Measurements from ENCODE around the gene SLC46A3. TPM values are rescaled to one million over a fixed set of nuclear protein-coding genes. Genes with fewer than 3 reads are reported as not detected.

Gene SLC46A3
- total RNA-seq, 4 donors from 2014 or later: 6.4 to 65.8 (median 46.5) TPM

- DNase-seq: no peak
- H3K27ac ChIP-seq: no peak overlapping the region
- H3K9me3 ChIP-seq: no peaks in the 10 kb centered on the region
- no peak for TF ChIP-seq CTCF (IDR thresholded peaks at IDR 0.05)
- TF ChIP-seq EP300 (IDR thresholded peaks at IDR 0.05; ENCODE audit: low read depth): no peak
- TF ChIP-seq POLR2A (IDR thresholded peaks at IDR 0.05): no peak
- TF ChIP-seq POLR2AphosphoS5 (IDR thresholded peaks at IDR 0.05): no peak
- no peaks in the 10 kb centered on the region for H3K36me3 ChIP-seq
- H3K4me3 ChIP-seq: no peak overlapping the region
- H3K4me1 ChIP-seq: no peaks in the 10 kb centered on the region
- intact Hi-C loops (cut with DNase I; ENCODE audit: low total_unique reads) (no loop called here), in situ Hi-C loops (cut with MboI; ENCODE audit: low pct_ligation_motif_present in 1 of 4, low pct_unique_long_range_greater_than_20kb in 1 of 4, low sequenced_read_pairs in 3 of 4) (no loop called here)
- WGBS, 2 donors (ENCODE audit: low coverage in 1 of 2): 80 to 87% methylated on average over 1 to 3 of the region's 3 CpGs
- H3K27me3 ChIP-seq: no peaks in the 10 kb centered on the region
These were observed 20.6 kb upstream of the SLC46A3 start for GRCh38 chr13:28739376-28739775.

- no peaks in the 10 kb centered on the region for H3K36me3 ChIP-seq
- no peaks in the 10 kb centered on the region for H3K4me1 ChIP-seq
These were observed 16.8 kb upstream of the SLC46A3 start for GRCh38 chr13:28735481-28736029.

GRCh38 chr13:28734906-28735305, 16.1 kb upstream of the SLC46A3 start:
- no peaks in the 10 kb centered on the region for H3K27me3 ChIP-seq
- intact Hi-C loops (cut with DNase I; ENCODE audit: low total_unique reads) (no loop called here), in situ Hi-C loops (cut with MboI; ENCODE audit: low pct_ligation_motif_present in 1 of 4, low pct_unique_long_range_greater_than_20kb in 1 of 4, low sequenced_read_pairs in 3 of 4) (no loop called here)
- H3K27ac ChIP-seq: no peak overlapping the region
- no peak for TF ChIP-seq CTCF (IDR thresholded peaks at IDR 0.05)
- no peak for TF ChIP-seq EP300 (IDR thresholded peaks at IDR 0.05; ENCODE audit: low read depth)
- no peak for TF ChIP-seq POLR2AphosphoS5 (IDR thresholded peaks at IDR 0.05)
- no peak for TF ChIP-seq POLR2A (IDR thresholded peaks at IDR 0.05)
- no peaks in the 10 kb centered on the region for H3K4me1 ChIP-seq
- no peak overlapping the region for H3K4me3 ChIP-seq
- 53 to 57% methylated on average over 2 of the region's 2 CpGs for WGBS, 2 donors (ENCODE audit: low coverage in 1 of 2)
- no peaks in the 10 kb centered on the region for H3K36me3 ChIP-seq
- no peak for DNase-seq
- H3K9me3 ChIP-seq: no peaks in the 10 kb centered on the region

More at GRCh38 chr13:28735481-28736029, 16.8 kb upstream of the SLC46A3 start:
- WGBS, 2 donors (ENCODE audit: low coverage in 1 of 2): 81 to 84% methylated on average over 3 to 8 of the region's 8 CpGs
- Histone ChIP-seq H3K27me3 (no peaks in the 10 kb centered on the region), H3K4me3 (no peak overlapping the region), H3K27ac (no peak overlapping the region), H3K9me3 (no peaks in the 10 kb centered on the region)
- DNase-seq: no peak
- in situ Hi-C loops (cut with MboI; ENCODE audit: low pct_ligation_motif_present in 1 of 4, low pct_unique_long_range_greater_than_20kb in 1 of 4, low sequenced_read_pairs in 3 of 4) (no loop called here), intact Hi-C loops (cut with DNase I; ENCODE audit: low total_unique reads) (no loop called here)
- TF ChIP-seq POLR2A (IDR thresholded peaks at IDR 0.05): no peak
- TF ChIP-seq CTCF (IDR thresholded peaks at IDR 0.05): no peak
- TF ChIP-seq POLR2AphosphoS5 (IDR thresholded peaks at IDR 0.05): no peak
- no peak for TF ChIP-seq EP300 (IDR thresholded peaks at IDR 0.05; ENCODE audit: low read depth)

GRCh38 chr13:28730762-28731161, 12.0 kb upstream of the SLC46A3 start:
- 11 to 84% methylated on average over 1 to 3 of the region's 3 CpGs for WGBS, 2 donors (ENCODE audit: low coverage in 1 of 2)
- Histone ChIP-seq H3K9me3 (no peaks in the 10 kb centered on the region), H3K4me1 (no peaks in the 10 kb centered on the region), H3K27me3 (no peaks in the 10 kb centered on the region), H3K36me3 (no peaks in the 10 kb centered on the region), H3K27ac (no peak overlapping the region), H3K4me3 (no peak overlapping the region)
- in situ Hi-C loops (cut with MboI; ENCODE audit: low pct_ligation_motif_present in 1 of 4, low pct_unique_long_range_greater_than_20kb in 1 of 4, low sequenced_read_pairs in 3 of 4) (no loop called here), intact Hi-C loops (cut with DNase I; ENCODE audit: low total_unique reads) (no loop called here)
- DNase-seq: no peak
- TF ChIP-seq POLR2A (IDR thresholded peaks at IDR 0.05) (no peak), POLR2AphosphoS5 (IDR thresholded peaks at IDR 0.05) (no peak), CTCF (IDR thresholded peaks at IDR 0.05) (no peak), EP300 (IDR thresholded peaks at IDR 0.05; ENCODE audit: low read depth) (no peak)

Data from transverse colon (tissue), 4 donors.